HG03039 (cell line): ENCODE measurements around the gene CSF2.

Experiments used
- ATAC-seq: cut with Tn5 transposase; IDR thresholded peaks from one replicate; pipeline ENCODE4 v1.9.1; 2021; ENCODE audit warnings: mild to moderate bottlenecking, moderate library complexity; ENCODE audit not compliant: unreplicated experiment

CSF2 gene

DNA sequence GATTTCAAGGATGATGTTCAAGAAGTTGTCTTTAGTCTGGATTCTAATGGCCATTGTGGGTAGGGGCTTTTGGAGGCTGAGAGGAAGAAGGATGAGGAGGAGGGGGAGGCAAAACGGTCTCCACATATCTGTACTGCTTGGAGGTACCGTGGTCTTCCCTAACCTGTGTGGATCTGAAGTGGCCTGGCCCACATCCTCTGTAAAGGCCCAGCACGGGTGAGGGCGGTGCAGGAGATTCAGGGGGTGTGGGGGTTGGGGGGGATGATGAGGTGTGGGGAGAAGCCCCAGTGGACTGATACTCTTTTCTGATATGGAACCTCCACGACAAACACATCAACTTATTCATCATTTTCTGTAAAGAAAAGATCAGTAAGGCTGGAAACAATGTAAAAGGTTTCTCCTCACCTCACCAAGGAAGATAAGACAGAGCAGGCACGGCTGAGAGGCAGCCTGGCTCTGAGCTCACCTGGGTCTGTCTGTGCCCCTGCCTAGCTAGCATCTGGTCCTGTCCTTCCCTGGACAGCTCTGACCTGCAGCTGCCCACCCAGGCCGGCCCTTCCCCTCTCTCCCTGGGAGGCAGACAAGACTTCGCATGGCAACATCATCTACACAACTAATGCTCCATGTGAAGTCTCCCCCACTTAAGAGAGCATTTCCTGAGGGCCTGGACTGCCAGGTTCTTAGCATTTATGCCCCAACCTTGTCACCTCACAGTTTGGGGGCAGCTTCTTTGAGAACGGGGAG is 18.7 kb upstream of the CSF2 start:
- no peak for ATAC-seq

DNA sequence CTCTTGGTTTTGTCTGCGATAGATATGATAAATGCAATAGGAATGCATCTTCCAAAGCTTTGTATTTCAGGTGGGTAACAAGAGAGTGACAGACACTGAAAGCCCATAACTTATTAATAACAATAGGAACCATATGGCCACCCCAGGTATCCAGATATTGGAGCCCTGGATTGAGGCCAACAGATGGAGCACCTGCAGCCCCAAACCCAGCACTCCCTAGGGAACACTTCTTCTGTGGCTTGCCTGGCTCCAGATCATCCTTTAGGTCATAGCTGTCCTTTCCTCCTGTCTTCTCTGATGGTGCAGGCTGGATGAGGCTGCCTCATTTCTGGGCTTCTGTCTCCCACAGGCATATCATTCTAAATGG is 18.2 kb upstream of the CSF2 start:
- ATAC-seq = no peak

DNA sequence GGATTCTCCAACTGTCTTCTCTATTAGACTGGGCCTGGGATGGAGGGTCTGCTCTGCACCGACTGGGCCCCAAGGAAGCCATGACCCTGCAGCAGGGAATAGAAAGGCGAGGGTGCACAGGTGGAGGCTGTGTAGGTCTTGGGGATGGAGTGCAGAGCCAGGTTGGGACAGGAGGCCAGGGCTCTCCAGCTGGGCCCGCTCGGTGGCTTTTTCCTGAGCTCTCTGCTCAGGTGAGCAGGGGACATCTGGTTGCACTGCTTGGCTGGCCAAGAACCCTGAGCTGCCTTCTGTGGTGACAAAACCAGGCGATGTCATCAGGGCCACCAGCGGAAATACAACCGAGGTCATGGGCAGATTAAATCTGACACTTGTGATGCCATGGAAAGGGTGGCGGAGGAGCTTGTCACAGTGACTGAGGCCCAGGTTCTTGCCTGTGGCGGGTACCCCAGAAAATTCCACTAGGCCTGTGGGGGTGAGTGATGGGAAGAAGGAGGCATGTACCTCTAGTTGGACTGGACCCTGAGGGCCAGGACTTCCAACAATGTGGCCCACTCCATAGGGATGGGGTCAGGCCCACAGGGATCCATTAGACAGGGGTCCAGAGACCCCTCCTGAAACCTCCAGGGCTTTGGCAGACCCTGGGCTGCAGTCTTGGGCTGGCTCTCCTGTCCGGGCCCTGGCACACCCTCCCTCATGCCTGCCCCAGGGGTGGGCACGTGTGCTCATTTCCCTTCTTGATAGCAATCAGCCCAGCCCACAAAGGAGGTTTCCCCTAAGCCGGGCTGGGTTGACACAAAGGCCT is 17.6 kb upstream of the CSF2 start:
- ATAC-seq = no peak

DNA sequence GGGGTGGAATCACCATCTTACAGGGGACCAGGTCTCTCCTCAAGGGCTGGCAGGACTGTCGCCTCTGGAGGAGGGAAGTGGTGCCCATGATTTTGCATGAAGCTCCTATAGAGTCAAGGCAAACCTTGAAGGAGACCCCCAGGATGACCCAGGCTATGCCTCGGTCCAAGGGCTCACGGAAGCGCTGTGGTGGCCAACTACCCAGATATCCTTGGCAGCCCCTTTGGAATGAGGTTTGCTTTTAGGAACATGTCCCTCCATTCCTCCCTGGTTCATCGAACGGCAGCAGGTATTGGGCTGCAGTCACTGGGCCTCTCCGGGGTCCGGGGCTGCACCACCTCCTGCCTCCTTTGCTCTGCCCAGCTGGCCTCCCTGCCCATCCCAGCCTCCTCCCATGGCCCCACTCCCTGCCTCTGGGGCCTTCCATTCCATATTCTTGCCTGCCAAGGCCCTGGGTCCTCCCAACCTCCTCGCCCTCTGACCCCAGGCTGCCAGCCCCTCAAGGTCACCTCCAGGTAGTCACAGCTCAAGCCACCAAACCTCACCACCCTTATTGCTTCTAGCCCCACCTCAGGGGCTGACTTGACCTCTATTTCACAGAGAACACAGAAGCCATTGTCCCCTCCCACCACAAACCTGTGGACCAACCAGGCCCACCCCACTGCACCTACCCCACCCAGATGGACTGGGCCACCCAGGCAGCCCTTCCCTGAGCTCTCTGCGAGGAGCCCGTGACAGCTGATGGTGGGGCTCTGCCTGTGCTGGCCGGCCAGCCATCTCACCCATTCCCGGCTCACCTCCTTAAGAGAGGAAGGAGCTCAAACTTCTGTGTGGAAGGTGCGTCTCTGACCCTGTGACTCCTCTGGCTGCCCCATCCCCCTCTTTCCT is 16.7 kb upstream of the CSF2 start:
- no peak for ATAC-seq

DNA sequence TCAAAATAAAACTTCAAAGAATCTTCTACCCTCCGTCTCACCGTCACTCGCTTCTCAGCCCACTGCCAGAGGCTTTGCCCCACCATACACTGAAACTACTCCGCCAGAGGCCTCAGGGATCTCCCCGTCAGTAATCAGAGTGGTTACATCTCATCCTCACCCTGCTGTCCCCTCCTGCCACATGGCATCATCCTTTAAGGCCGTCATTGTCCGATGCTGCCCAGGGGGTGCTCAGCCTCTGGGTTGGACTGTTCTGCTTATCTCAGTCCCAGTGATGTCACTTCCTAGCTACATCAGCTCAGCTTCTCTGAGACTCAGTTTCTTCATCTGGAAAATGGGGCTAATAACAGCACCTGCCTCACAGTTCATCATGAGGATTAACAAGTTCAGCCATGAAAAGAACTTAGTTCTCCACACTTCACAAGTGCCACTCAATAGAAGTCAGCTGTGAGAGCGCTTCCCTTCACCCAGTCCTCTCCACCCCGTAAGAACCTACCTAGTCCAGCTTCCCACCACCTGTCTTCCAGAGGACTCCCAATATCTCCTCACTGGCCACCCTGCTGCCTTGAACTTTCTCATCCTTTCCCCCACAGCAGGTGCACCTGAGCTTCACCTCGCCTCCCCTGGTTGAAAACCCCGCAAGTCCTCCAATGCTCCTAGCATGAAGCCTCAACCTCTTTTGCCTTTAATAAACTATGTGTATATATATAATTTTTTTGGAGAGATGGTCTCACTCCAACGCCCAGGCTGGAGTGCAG is 15.9 kb upstream of the CSF2 start:
- no peak for ATAC-seq

DNA sequence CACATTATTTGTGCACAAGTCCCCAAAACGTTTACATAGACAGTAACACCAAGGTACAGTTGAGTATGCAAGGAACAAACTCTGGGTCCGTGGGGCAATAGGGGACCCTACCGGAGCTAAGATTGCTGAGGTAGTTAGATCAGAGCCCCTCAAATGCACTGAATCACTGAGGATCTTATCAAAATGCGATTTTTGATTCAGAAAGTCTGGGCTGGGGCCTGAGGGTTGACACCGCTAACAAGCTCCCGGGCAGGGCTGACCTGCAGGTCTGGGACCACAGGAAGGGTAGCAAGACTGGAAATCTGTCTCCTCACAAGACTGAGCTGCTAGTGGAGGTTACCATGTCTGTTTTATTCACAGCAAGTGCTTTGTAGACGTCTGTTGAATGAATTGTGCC is 14.9 kb upstream of the CSF2 start:
- no peak for ATAC-seq

DNA sequence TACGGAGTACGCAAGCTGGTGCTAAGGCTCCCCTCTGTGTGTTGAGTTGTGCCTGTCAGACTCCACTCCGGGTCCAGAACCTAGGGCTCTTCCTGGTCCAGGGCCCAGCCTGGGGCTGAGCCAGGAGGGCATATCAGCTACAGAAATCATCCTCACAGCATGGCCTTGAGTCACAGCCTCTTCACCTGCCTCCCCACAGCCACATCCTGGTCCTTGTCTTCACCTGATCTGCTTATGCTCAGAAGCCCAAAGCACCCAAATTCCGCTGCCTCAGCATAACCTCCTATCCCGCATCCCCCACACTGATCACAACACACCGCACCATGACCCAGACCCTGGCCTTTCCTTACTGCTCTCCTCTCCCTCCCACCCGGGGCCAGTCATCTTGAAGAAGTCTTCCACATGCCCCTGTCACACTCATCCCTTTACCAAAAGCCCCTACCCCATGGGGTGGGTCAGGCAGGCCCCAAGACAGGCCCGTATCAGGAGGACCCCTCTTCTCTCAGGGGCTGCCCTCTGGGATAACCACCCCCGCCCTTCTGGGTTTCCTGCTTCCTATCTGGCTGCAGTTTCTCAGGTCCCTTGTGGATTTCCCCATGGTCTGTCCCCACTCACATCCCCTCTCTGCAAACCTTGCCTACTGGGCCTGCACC is 14.4 kb upstream of the CSF2 start:
- no peak for ATAC-seq

DNA sequence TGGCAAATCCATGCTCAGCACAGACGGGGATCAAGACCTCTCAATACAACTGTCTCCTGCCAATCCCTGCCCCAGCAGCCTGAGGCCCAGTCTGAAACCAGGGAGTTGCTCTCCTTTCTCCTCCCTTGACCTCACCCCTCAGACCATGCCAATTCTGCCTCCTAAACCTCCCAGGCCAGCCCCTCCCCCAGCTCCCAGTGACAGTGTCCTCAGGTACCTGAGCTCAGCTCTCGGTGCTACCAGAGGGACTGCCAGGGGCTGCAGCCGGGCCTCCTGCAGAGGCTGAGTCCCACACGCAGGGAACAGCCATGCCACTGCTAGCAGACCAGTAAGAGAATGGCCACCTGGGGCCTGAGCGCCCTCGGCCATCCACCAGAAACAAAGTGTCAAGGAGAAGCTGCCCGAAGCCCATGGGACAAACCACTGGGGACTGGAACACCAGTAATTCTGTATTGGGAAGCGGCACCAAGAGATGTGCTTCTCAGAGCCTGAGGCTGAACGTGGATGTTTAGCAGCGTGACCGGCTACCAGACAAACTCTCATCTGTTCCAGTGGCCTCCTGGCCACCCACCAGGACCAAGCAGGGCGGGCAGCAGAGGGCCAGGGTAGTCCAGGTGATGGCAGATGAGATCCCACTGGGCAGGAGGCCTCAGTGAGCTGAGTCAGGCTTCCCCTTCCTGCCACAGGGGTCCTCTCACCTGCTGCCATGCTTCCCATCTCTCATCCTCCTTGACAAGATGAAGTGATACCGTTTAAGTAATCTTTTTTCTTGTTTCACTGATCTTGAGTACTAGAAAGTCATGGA is 13.7 kb upstream of the CSF2 start:
- ATAC-seq = no peak

DNA sequence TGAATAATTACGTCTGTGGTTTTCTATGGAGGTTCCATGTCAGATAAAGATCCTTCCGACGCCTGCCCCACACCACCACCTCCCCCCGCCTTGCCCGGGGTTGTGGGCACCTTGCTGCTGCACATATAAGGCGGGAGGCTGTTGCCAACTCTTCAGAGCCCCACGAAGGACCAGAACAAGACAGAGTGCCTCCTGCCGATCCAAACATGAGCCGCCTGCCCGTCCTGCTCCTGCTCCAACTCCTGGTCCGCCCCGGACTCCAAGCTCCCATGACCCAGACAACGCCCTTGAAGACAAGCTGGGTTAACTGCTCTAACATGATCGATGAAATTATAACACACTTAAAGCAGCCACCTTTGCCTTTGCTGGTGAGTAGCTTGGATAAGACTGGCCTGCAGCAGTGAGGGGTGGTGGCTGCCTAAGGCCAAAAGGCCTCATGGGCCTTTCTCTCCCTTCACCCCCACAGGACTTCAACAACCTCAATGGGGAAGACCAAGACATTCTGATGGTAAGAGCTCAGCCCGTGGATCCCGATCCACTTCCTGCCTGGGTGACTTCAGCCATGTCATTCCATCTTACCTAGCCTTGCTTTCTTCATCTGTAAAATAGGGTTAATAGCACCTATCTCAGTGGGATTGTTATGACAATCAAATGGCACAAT is 13.0 kb upstream of the CSF2 start, which contains the start of gene IL3:
IL3 (plus strand) TSS at position 155 of the 661 bp plus-strand sequence; CDS start at position 207, 52 bp downstream.
- no peak for ATAC-seq

DNA sequence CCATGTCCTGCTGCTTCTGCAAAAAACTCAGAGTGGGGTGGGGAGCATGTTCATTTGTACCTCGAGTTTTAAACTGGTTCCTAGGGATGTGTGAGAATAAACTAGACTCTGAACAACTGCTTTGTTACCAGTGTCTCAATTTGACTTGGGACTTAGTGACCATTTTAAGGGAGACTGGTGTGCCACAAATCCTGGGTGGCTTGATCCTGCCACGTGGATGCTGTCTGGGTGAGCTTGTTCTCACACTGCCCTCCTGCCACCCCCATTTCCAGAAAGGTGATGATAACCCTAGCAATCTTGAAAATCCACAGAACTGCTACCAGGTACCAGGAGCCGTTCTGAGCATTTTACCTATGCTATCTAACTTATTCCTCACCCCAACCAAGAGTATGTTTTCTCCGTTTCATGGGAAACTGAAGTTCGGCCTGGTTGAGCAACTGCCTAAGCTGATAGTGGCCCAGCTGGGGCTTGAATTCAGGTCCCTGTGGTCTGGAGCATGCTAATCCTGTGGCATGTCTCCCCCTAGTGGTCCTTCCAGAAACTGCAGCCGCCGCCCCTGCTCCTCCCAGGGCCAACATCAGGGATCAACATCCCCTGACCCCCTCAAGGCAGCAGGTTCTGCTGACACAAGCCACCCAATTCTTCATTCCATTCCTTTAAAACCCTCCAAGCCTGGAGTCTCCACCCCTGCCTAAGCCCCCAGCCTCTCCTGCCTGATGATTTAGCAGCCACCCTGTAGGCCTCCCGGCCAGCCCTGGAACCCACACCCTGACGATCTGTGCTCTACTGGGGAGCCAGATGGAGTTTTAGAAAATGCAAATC is 10.3 kb upstream of the CSF2 start:
- ATAC-seq = no peak

DNA sequence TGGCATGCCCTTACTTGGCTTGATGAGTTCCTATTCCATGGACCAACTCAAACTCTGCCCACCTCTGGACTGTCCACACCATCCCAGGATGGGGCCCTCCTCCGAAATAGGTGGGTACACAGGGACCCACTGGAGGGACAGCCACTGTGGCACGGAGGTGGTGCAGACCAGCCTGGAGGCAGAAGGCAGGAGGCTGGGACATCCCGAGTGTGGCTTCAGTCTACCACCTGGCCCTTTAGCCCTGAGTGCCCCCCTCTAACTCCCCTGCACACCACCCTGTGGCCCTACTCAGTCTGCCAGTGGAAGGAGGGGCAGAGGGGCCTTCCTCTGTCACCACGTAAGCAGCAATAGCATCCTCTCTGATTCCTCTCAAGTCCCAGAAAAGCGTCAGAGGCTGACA is 9.4 kb upstream of the CSF2 start:
- ATAC-seq = no peak

DNA sequence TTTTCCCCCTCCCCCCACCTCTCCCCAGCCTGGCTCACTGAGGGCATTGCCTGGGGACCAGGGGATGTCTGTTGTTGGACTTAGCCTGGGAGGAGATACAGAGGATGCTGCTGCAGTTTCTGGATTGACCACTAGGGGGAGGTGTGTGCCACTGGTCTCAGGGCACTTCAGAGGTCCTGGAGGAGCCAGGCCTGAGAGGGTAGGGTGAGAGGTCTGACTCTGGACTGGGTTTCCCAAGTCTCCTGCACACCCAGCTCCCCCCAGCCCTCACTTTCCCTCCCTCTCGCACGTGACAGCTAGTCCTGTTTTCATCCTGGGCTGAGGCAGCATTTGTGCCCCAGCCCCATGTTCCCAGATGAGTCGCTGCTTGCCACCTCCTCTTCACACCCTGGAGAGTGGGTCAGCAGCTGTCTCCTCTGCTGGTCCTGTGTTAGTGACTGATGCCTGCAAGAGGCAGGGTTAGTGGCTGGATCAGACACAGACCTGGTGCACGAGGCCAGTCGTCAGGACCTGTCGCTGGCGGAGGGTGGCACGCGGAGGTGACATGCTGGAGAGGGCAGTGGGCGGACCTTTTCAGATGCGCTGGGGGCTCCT is 8.8 kb upstream of the CSF2 start:
- ATAC-seq = no peak

DNA sequence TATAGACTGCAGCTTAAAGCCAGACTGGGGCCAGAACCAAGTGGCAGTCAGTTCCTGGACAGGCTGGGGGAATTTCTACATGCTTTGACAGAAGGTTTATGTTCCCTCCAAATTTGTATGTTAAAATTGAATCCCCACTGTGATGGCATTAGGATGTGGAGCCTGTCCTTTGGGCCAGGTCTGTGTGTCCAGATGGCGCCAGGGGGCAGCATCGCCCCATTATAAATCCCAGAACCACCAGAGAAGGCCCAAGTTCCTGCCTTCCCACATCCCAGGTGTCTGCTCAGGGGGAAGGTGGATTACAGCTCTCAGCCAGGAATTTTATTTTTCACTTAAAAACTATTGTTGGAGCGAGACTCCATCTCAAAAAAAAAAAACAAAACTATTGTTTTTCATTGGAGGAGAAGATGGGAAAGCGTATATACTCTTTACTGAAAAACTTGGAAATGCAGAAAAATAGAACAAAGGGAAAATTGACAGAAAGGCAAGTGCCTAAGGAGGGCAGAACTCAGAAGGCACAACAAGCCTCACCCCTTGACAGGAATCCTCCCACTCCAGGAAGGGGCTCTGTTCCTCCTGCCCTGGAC is 8.1 kb upstream of the CSF2 start:
- ATAC-seq = no peak

DNA sequence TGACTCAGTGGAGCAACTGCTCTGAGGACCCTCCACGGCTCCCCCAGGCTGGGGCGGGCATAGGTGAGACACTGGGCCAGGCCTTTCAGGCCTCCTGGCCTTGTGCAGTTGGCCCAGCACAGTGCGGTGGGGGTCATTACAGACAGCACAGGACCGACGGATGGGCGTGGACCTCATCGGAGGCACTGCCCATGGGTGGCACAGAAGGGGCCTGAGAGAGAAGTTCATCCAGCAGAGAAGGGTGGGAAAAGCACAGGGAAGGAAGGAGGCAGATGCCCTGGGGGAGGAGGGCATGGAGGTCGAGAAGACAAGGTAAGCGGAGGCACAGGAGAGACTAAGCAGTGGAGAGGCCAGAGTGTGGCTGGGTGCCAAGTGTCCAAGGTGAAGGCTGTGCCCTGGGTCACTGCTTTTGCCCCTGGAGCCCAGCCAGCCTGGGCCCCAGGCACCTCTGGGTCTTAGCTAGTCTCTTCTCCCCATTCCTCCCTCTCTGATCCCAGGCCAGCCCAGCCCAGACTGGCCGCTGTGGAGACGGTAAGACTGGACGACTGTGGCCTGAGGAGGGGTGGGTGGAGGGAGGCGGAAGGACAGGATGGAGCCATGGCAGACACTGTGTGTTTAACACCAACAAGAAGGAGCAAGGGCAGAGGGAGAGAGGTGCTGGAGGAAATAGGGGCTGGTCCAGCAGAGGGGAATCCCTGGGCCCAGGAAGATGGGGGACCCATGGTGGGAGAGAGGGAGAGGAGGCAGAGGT is 7.5 kb upstream of the CSF2 start:
- no peak for ATAC-seq

DNA sequence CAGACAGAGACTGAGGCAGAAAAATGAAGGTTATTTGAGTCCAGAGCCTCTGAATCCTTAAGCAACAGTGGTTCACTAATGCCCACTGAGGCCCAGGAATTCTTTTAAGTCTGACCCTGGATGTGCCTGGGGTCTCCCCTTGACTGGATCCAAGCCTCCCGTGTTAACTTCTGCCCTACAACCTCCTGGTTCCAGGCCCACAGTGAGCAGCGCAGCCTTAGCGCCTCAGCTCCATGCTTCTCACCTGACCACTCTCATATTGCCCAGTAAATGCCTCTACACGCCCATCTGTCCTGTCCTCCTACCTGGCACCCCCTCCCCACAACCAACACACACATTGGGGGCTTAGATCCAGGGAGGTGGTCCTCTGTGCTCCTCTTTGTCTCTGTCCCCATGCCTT is 6.7 kb upstream of the CSF2 start:
- no peak for ATAC-seq

DNA sequence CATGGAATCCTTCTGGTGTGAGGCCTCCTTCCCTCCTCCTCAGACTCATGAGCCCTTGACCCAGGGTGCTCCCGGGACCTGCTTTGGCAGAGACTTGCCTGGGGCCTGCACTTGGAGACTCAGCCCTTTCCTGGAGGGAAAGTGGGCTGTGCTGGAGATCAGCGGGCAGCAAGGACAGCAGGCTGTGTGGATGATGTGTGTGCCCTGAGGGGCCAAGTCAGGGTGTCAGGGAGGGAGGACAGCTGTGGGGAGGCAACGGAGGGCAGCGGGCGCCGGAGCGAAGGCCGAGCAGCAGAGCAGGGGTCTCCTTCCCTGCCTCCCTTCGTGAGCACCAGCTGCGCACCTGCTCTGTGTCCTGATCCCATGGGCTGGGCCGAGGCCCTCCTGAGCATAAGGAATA is 6.1 kb upstream of the CSF2 start:
- no peak for ATAC-seq
